ENCODE measurements around the gene ZC3H4. TPM values are rescaled to one million over a fixed set of nuclear protein-coding genes. Genes with fewer than 3 reads are reported as not detected.

Gene ZC3H4
- total RNA-seq, 1 donor from 2014 or later: 56.7 TPM

GRCh38 chr19:47095476-47096099, 18.0 kb downstream of the ZC3H4 start:
- peaks cover 6% of the 10 kb centered on the region for H3K27me3 Mint-ChIP-seq (ENCODE audit: unreplicated experiment)
- TF ChIP-seq, protein P1, sequence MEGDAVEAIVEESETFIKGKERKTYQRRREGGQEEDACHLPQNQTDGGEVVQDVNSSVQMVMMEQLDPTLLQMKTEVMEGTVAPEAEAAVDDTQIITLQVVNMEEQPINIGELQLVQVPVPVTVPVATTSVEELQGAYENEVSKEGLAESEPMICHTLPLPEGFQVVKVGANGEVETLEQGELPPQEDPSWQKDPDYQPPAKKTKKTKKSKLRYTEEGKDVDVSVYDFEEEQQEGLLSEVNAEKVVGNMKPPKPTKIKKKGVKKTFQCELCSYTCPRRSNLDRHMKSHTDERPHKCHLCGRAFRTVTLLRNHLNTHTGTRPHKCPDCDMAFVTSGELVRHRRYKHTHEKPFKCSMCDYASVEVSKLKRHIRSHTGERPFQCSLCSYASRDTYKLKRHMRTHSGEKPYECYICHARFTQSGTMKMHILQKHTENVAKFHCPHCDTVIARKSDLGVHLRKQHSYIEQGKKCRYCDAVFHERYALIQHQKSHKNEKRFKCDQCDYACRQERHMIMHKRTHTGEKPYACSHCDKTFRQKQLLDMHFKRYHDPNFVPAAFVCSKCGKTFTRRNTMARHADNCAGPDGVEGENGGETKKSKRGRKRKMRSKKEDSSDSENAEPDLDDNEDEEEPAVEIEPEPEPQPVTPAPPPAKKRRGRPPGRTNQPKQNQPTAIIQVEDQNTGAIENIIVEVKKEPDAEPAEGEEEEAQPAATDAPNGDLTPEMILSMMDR (IDR thresholded peaks at IDR 0.05; ENCODE audit: unreplicated experiment): no peak
- H3K4me3 Mint-ChIP-seq (ENCODE audit: unreplicated experiment): no peak overlapping the region
- no peak overlapping the region for H3K27ac Mint-ChIP-seq (ENCODE audit: unreplicated experiment)
- H3K36me3 Mint-ChIP-seq (ENCODE audit: low read depth, unreplicated experiment): peaks cover 34% of the 10 kb centered on the region
- no peaks in the 10 kb centered on the region for H3K9me3 Mint-ChIP-seq (ENCODE audit: unreplicated experiment)
- DNase-seq (ENCODE audit: low spot score): no peak
- H3K4me1 Mint-ChIP-seq (ENCODE audit: unreplicated experiment): peaks cover 3% of the 10 kb centered on the region

DNA sequence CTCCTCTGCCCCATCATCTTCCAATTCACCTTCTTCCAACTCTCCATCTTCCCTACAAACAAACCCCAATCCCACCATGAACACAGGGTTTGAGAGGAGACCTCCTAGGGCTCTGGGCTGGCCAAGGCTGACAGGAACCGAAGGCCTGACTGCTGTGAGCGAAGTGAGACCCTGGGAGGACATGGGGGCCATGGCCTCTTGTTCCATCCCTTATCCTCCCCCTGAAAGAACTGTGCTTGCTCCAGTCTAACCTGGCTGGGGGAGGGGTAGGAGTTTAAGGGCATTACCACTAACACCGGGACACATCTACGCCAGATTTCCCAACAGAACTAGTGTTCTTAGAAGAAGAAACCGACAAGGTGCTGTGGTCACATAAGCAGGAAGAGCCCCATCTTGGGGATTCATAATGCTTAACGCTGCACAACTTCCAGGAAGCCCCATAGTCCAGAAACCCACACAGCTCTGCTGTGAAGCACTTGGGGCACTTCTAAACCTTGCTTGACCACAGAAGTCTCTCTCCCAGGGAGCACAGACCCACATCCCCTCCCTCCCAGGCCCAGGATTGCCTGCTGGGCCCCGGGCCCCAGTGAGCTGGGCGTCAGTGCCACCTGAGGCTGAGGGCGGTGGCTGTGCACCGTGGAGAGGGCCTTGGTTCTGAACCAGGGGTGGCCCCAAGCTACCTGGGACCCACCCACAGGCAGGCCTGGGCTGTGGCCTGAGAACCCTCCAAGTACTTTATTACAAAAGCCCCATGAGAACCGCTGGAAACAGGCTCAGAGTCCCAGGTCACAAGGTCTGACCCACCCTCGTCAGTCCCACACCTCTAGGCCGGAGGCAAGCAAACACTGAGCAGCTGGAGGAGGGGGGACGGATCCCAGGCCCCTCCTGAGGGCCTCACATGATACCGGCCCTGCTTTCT, 18.8 kb downstream of the ZC3H4 start:
- Mint-ChIP-seq H3K36me3 (ENCODE audit: low read depth, unreplicated experiment) (peaks cover 39% of the 10 kb centered on the region), H3K4me3 (ENCODE audit: unreplicated experiment) (peak overlapping the region; percentile 77), H3K27me3 (ENCODE audit: unreplicated experiment) (peaks cover 7% of the 10 kb centered on the region), H3K27ac (ENCODE audit: unreplicated experiment) (no peak overlapping the region), H3K4me1 (ENCODE audit: unreplicated experiment) (peaks cover 3% of the 10 kb centered on the region), H3K9me3 (ENCODE audit: unreplicated experiment) (no peaks in the 10 kb centered on the region)
- TF ChIP-seq, protein P1 (IDR thresholded peaks at IDR 0.05; ENCODE audit: unreplicated experiment): no peak
- DNase-seq (ENCODE audit: low spot score): no peak

GRCh38 chr19:47093841-47094240, 19.7 kb downstream of the ZC3H4 start:
- H3K36me3 Mint-ChIP-seq (ENCODE audit: low read depth, unreplicated experiment): peaks cover 45% of the 10 kb centered on the region
- H3K27ac Mint-ChIP-seq (ENCODE audit: unreplicated experiment): no peak overlapping the region
- no peaks in the 10 kb centered on the region for H3K9me3 Mint-ChIP-seq (ENCODE audit: unreplicated experiment)
- DNase-seq (ENCODE audit: low spot score): no peak
- no peak overlapping the region for H3K4me3 Mint-ChIP-seq (ENCODE audit: unreplicated experiment)
- TF ChIP-seq, protein P1 (IDR thresholded peaks at IDR 0.05; ENCODE audit: unreplicated experiment): no peak
- H3K27me3 Mint-ChIP-seq (ENCODE audit: unreplicated experiment): peaks cover 7% of the 10 kb centered on the region
- peaks cover 3% of the 10 kb centered on the region for H3K4me1 Mint-ChIP-seq (ENCODE audit: unreplicated experiment)

DNA sequence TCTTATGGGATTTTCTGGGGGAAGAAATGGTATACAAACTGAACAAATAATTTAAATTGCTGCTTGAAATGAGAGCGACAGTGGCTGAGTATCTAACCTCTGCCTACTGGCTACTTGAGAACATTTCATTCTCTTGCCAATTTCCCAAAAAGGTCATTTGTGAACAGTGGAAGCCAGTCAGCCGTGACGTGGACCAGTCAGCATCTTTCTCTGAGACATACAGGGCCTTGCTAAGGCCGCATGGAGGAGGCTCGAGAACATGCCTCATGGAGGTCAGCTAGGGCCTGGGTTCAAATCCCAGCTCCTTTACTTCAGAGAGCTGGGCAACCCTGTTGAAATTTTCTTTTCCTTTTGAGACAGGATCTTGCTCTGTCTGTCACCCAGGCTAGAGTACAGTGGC, 20.3 kb downstream of the ZC3H4 start:
- no peak overlapping the region for H3K4me3 Mint-ChIP-seq (ENCODE audit: unreplicated experiment)
- no peaks in the 10 kb centered on the region for H3K9me3 Mint-ChIP-seq (ENCODE audit: unreplicated experiment)
- DNase-seq (ENCODE audit: low spot score): no peak
- H3K4me1 Mint-ChIP-seq (ENCODE audit: unreplicated experiment): no peaks in the 10 kb centered on the region
- peaks cover 7% of the 10 kb centered on the region for H3K27me3 Mint-ChIP-seq (ENCODE audit: unreplicated experiment)
- H3K27ac Mint-ChIP-seq (ENCODE audit: unreplicated experiment): no peak overlapping the region
- TF ChIP-seq, protein P1 (IDR thresholded peaks at IDR 0.05; ENCODE audit: unreplicated experiment): no peak
- peaks cover 45% of the 10 kb centered on the region for H3K36me3 Mint-ChIP-seq (ENCODE audit: low read depth, unreplicated experiment)
